ENCODE measurements around the gene FAM210A.

GRCh38 chr18:13710414-13710831 is 15.9 kb downstream of the FAM210A start:
- no peak for TF ChIP-seq CTCF (IDR thresholded peaks at IDR 0.05)
- TF ChIP-seq POLR2A (IDR thresholded peaks at IDR 0.05) = no peak

Data from right lobe of liver (tissue), 4 donors.